ENCODE results near the gene GALNTL6.
"Not testable (repeated sequence)": the region's sequence is repeated elsewhere in the genome, so short reads cannot be mapped to it uniquely, and the experiment has no call there.

The GALNTL6 gene

DNA sequence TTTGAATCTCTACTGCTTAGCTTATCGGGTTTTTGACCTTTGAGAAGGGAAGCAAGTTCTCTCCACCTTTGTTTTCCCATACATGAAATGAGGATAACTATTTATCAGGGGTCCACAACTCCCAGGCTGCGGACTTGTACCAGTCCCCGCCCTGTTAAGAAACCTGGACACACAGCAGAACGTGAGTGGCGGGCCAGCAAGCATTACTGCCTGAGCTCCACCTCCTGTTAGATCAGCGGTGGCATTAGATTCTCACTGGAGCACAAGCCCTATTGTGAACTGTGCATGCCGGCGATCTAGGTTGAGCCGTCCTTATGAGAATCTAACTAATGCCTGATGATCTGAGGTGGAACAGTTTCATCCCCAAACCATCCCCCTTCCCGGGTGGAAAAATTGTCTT is 579.5 kb downstream of the GALNTL6 start:
- DNase-seq (ENCODE audit: low read depth) = no peak

GRCh38 chr4:172393220-172393619 is 580.0 kb downstream of the GALNTL6 start:
- DNase-seq (ENCODE audit: low read depth) = no peak

GRCh38 chr4:172404676-172405075 is 591.5 kb downstream of the GALNTL6 start:
- DNase-seq (ENCODE audit: low read depth) = no peak

DNA sequence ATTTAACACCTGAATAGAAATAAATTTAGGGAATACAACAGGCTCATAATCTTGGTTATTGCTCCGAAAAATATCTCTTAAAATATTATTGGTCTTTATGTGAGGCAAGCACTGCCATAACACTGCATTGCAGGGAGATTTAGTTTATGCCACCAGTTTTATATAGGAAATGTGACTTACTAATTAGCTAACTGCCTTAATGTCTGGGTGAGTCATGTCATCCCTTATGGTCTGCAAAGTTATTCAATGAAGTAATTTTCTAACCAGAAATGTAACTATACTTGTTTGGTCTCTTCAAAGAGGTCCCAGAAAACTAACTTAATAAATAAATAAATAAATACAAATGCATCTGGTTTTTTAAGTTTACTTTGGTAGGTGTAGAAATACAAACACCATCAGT is 597.2 kb downstream of the GALNTL6 start:
- no peak for DNase-seq (ENCODE audit: low read depth)

DNA sequence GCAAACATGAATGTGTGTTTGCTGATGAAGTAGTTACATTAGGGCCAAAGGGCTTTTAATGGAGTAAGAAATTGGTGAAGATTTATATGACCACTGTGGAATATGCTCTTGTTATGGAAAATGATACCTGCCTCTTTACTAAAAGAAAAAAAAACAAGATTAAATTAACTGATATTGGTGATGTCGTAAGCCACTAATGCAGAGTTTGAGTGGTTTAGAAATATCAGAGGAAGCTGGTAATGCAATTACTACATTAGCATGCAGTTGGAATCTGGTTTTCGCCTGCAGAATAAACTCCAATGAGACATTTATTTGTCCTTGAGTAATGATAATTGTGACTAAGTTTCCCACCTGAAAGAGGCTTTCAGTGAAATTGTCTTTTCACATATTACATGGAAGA is 597.9 kb downstream of the GALNTL6 start:
- DNase-seq (ENCODE audit: low read depth) = no peak

DNA sequence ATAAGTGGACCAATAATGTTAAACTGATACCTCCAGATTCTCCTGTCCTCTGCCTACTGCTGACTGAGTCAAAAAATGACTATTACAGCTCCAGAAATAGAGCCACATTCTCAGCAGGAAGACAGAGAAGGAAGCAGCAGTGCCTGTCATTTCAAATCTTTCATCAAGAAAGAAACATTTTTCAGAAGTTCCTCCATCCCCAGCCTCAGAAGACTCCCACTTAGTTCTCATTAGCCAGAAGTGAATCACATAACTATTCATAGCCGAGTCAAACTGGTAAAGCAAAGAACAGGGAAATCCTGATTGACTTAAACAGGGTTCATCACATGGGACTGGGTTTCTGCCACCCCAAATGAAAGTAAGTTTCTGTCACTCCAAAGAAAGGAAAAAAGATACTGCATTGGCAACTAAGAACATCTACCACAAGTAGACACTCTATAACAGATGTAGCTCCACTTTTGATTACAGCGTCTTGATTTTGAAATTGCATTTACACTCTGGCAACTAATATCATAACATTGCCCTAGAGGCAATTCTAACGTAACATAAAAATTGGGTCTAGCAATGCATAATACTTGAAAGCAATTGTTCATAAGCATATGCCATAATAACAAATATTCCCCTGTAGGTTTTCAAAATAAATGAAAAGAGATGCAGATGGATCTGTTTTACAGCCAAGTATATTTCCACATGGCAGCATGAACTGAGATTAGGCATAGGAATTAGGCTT is 599.8 kb downstream of the GALNTL6 start:
- DNase-seq (ENCODE audit: low read depth) = no peak

- not testable (repeated sequence) for DNase-seq (ENCODE audit: low read depth)
Observed at GRCh38 chr4:172428979-172429378, 615.8 kb downstream of the GALNTL6 start.

GRCh38 chr4:172480471-172480870 is 667.3 kb downstream of the GALNTL6 start:
- DNase-seq (ENCODE audit: low read depth) = no peak

- DNase-seq (ENCODE audit: low read depth) = no peak
Observed at GRCh38 chr4:172481802-172482508, 668.8 kb downstream of the GALNTL6 start.

DNA sequence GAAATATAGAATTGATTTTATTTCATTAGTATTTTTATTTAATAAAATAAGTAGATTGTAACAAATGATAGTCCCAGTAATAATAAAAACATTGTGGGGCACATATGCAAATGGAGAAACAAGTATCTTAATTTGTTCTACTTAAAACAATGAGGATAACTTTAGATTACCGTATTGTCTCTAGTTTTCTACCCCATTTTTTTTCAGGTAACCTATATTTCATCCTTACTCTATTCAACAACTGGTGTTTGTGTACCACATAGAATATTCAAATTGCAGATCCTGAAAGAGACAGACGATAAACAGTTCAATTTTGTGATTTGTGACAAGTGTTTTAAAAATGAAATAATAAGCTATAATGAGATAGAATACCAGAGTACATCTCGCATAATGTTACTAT is 671.8 kb downstream of the GALNTL6 start:
- DNase-seq (ENCODE audit: low read depth) = no peak

- DNase-seq (ENCODE audit: low read depth) = no peak
Observed at GRCh38 chr4:172486531-172486930, 673.3 kb downstream of the GALNTL6 start.

GRCh38 chr4:172489861-172490260 is 676.7 kb downstream of the GALNTL6 start:
- no peak for DNase-seq (ENCODE audit: low read depth)

DNA sequence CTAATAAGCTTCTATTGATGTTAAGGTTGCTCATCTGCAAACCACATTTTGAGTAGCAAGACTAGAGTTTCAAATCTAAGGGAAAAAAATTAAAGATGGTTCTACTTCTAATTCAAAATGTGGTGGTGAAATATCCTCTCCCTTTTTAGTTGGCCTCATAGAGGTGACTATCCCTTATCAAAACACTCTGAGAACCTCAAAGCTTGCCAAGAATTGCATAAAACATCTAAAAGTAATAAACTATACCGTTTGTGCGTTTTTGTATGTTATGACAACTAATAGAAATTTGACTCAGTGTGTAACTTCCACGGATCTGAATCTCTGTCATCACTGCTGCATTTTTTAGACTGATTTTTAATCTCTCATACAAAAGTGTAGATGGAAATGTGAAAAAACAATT is 682.6 kb downstream of the GALNTL6 start:
- DNase-seq (ENCODE audit: low read depth) = no peak

DNA sequence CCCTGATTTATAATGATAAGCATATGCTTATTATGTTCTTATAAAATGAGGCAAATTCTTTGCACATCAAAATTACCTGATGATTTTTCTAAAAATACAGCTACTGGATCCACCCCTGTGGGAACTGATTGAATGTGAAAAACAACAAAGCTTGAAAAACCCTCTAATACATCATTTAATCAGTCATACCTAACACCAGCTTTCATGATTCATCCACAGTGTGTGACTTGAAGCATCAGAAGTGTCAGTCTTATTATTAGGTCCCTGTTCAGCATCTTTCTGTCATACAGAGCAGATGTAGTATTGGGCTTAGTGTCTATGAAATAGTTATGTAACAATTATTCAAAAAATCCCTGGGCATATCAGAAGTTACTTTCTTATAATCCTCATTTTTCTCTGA is 684.1 kb downstream of the GALNTL6 start:
- no peak for DNase-seq (ENCODE audit: low read depth)

DNA sequence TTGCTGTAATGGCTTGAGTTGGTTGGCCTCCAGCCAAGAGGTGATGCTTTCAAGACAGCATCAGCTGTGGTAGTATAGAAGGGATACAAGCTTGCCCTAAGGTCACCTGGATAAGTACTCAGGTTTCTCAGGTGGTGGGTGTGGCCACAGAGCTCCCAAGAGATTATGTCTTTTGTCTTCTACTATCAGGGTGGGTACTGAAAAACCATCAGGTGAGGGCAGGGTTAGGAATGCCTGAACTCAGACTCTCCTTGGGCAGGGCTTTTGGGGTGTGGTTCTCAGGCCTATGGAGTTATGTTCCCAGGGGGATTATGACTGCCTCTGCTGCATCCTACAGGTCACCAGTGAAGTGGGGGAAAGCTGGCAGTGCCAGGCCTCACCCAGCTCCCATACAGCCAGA is 700.8 kb downstream of the GALNTL6 start:
- no peak for DNase-seq (ENCODE audit: low read depth)

GRCh38 chr4:172514801-172515200 is 701.6 kb downstream of the GALNTL6 start:
- no peak for DNase-seq (ENCODE audit: low read depth)

- no peak for DNase-seq (ENCODE audit: low read depth)
Observed at GRCh38 chr4:172515266-172515879, 702.2 kb downstream of the GALNTL6 start.

DNA sequence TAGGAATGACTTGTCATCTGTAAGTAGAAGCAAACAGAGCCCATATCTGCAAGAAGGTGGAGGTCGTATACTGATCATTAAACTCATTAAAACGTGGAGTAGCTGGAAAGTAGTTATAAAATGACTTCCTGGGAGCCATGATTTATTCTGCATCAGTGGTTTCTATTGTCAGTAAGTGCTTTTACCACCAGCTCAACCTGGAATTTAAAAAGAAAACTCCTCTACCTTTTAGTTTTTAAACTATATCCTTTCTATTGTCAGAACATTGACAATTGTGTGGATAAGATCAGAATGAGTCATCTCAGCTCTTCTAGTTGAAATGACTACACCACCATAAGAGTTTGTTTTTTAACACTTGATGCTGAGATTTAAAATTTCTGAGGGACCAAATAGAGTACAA is 704.2 kb downstream of the GALNTL6 start:
- no peak for DNase-seq (ENCODE audit: low read depth)

GRCh38 chr4:172521248-172521647 is 708.0 kb downstream of the GALNTL6 start:
- no peak for DNase-seq (ENCODE audit: low read depth)

- DNase-seq (ENCODE audit: low read depth) = no peak
Observed at GRCh38 chr4:172521680-172522079, 708.5 kb downstream of the GALNTL6 start.

DNA sequence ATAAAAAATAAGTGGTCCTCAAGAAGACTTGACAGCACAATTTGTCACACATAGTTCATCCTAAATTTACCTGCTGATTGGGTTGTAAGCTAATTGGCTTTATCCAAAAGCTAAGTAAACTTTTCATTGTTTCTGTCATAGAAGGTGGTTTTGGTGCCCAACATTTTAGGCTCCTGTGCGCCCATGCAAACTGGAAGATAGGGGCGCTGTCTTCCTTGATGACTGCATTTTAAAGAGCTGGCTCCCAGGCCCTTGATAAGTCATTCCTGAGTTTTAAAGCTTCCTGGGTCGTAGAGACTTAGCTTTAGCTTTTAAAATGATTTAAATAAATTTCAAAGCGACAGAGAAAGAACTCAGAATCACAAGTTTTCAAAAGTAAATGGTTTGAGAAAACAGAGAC is 730.0 kb downstream of the GALNTL6 start:
- DNase-seq (ENCODE audit: low read depth) = no peak

- DNase-seq (ENCODE audit: low read depth) = no peak
Observed at GRCh38 chr4:172546782-172547181, 733.6 kb downstream of the GALNTL6 start.

- DNase-seq (ENCODE audit: low read depth) = no peak
Observed at GRCh38 chr4:172547724-172548123, 734.5 kb downstream of the GALNTL6 start.
